ENCODE results near the gene NEUROD1.

The NEUROD1 gene

GRCh38 chr2:181626671-181627070 lies 53.6 kb downstream of the NEUROD1 start:
- DNase-seq (ENCODE audit: low read depth): no peak
- TF ChIP-seq CTCF (IDR thresholded peaks at IDR 0.05; ENCODE audit: control insufficient read depth, extremely low read depth, insufficient read depth): no peak
- no peak overlapping the region for H3K4me3 ChIP-seq (ENCODE audit: low read depth, low read length)
